Uterus (tissue), 2 donors: Measurements from ENCODE around the gene PRKCSH.

Experiments
- POLR2A ChIP-seq, 2 donors: fragments of 450-650 bp; IDR thresholded peaks; one replicate each; pipeline ENCODE4 v1.6.1; 2016; ENCODE audit warnings: antibody characterized with exemption in 2 of 2, mild to moderate bottlenecking in 1 of 2, moderate library complexity in 1 of 2
- TF ChIP-seq, protein P1 (sequence below), 4 experiments: fragments of 200-600 bp in 2 of 4; fragments of 450-650 bp in 2 of 4; sonication (generic) in 2 of 4; IDR thresholded peaks; one replicate each; pipeline ENCODE4 v1.5.1; 2016 to 2019; ENCODE audit warnings: antibody characterized with exemption in 4 of 4, mild to moderate bottlenecking in 2 of 4, moderate library complexity in 1 of 4

DNA sequence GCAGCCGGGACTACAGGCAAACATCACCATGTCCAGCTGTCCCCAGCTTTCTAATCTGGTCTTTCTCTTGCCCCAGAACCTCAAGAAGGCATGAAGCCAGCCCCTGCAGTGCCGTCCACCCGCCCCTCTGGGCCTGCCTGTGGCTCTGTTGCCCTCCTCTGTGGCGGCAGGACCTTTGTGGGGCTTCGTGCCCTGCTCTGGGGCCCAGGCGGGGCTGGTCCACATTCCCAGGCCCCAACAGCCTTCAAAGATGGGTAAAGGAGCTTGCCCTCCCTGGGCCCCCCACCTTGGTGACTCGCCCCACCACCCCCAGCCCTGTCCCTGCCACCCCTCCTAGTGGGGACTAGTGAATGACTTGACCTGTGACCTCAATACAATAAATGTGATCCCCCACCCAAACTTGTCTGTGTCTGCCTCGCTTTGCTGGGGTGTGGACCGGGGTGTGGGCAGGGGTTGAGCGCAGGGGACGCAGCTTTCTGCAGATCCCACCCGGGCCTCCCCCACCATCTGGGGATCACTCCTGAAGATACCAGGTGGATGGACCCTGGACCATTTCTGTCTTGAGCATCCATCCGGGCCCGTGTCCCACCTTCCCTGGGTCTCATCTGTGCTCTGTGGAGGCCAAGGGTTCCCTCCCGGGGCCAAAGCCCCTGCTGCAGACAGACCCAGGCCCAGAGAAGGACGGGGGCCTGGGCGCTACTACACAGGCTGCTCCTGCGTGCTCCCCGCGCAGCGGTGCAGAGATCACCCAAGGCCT lies 15.3 kb downstream of the PRKCSH start:
- TF ChIP-seq, protein P1, sequence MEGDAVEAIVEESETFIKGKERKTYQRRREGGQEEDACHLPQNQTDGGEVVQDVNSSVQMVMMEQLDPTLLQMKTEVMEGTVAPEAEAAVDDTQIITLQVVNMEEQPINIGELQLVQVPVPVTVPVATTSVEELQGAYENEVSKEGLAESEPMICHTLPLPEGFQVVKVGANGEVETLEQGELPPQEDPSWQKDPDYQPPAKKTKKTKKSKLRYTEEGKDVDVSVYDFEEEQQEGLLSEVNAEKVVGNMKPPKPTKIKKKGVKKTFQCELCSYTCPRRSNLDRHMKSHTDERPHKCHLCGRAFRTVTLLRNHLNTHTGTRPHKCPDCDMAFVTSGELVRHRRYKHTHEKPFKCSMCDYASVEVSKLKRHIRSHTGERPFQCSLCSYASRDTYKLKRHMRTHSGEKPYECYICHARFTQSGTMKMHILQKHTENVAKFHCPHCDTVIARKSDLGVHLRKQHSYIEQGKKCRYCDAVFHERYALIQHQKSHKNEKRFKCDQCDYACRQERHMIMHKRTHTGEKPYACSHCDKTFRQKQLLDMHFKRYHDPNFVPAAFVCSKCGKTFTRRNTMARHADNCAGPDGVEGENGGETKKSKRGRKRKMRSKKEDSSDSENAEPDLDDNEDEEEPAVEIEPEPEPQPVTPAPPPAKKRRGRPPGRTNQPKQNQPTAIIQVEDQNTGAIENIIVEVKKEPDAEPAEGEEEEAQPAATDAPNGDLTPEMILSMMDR (IDR thresholded peaks at IDR 0.05) = no peak
- no peak for TF ChIP-seq POLR2A (IDR thresholded peaks at IDR 0.05)
